ENCODE measurements around the gene PRMT6. TPM values are rescaled to one million over a fixed set of nuclear protein-coding genes. Genes with fewer than 3 reads are reported as not detected.

Gene PRMT6
- total and polyA plus RNA-seq, 5 experiments from 2014 or later: 14.4 to 23.5 (median 17.5) TPM

DNA sequence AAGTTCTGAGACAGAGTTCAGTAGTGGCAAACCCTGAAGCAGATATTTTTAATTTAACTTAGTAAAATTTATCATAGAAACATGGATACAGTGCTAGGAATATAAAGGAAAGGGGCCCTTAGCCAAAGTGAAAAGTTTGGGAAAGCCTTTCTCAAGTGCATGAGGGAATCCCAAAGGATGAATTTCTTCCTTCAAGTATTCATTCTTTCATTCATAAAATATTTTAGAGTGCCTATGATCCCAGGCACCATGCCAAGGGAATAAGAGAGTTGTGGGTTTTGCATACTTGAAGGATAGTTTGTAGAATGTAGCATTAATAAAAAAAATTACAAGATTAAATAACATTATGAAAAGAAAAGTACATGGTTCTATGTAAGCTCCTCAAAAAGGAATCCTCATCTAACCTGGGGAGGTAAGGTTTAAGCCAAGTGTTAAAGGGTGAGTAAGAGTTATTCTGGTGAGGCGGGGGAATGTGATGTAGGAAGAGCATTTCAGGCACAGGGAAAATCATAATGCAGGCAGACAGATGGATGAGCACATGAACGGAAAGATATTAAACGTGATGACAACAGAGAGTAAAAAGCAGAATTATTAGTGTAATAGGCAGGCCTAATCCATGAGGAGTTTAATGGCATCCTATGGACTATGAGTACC, 44.0 kb downstream of the PRMT6 start:
- H3K9me3 Mint-ChIP-seq: peaks cover 0 to 5% (median 0%) of the 10 kb centered on the region in 9 donors

DNA sequence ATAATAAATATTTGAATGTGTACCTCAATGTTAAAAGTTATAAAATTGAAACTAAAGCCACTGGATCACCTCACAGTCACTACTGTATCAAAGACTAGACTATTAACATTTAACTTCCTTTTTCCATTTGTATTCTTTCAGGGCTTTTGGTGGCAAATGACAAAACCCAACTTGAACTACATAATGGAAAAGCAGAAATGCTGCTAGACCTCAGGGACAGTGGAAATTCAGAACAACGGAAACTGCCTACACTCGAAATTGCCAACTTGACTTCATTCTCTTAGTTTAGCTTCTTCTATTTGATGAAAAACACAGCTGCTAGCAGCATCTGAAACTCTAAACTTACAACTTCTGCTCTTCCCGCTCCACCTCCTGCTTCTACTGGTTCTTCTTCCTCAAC, 49.4 kb downstream of the PRMT6 start:
- Mint-ChIP-seq H3K9me3 (no peaks in the 10 kb centered on the region), H3K36me3 (no peaks in the 10 kb centered on the region)
- POLR2A ChIA-PET: no interaction called here

More for the DNA sequence above, 44.0 kb downstream of the PRMT6 start:
- ATAC-seq (no peak), DNase-seq (no peak)
- H3K27ac Mint-ChIP-seq: no peak overlapping the region
- peaks cover 0 to 11% (median 8%) of the 10 kb centered on the region in 3 donors for H3K36me3 Mint-ChIP-seq
- H3K4me3 Mint-ChIP-seq: no peak overlapping the region
- peaks cover 0 to 6% (median 0%) of the 10 kb centered on the region in 4 donors for H3K4me1 Mint-ChIP-seq
- POLR2A ChIA-PET: no interaction called here
- H3K27me3 Mint-ChIP-seq: peaks cover 0 to 12% (median 8%) of the 10 kb centered on the region in 5 donors

More for the DNA sequence above, 49.4 kb downstream of the PRMT6 start:
- ATAC-seq (no peak), DNase-seq (no peak)
- Mint-ChIP-seq H3K4me1 (peaks cover 0 to 6% (median 0%) of the 10 kb centered on the region in 4 donors), H3K27me3 (peaks cover 0 to 11% (median 2%) of the 10 kb centered on the region in 5 donors), H3K4me3 (no peak overlapping the region), H3K27ac (no peak overlapping the region)

Other genes with a start within 250 kb of the PRMT6 start
- not detected for gene NTNG1, start 84.4 kb downstream of the PRMT6 start, total RNA-seq
- gene NTNG1, start 84.4 kb downstream of the PRMT6 start, polyA plus RNA-seq: not detected